ENCODE measurements around the gene NEMP1. TPM values are rescaled to one million over a fixed set of nuclear protein-coding genes. Genes with fewer than 3 reads are reported as not detected.

The NEMP1 gene
- total and polyA plus RNA-seq, 2 of the 13 experiments (the other 11 are each of a cell fraction or from before 2014, with no cell fraction given) = 11.4 to 12.9 TPM

DNA sequence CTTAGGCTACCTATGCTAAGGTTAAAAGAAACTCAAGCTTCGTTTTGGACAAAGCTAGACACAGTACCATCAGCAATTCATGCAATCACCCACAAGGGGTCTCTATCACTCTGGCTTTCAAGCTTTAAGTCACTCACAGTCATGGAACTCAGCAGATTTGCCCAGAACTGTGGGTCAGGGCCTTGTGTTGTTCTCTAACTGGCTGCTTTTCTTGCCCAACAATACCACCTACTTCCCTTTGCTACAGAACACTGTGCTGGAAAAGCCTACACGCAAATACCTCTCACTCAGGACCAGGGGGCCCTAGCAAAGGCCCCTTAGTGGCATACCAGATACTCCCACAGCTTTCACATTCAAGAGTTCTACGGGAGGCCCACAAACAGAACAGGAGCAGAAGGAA lies 9.1 kb downstream of the NEMP1 start (continued):
- TF ChIP-seq YEATS2 (CRISPR knock-in tag; IDR thresholded peaks at IDR 0.05; ENCODE audit: borderline replicate concordance) (peak; percentile 33; the same call in 1 of the 2 replicates), TRIM24 (CRISPR knock-in tag; IDR thresholded peaks at IDR 0.05) (no peak), HCFC1 (IDR thresholded peaks at IDR 0.05; ENCODE audit: low read depth, low read length) (no peak), ZMYM4 (CRISPR knock-in tag; IDR thresholded peaks at IDR 0.05) (no peak), ZNF205 (CRISPR knock-in tag; IDR thresholded peaks at IDR 0.05) (no peak), JDP2 (CRISPR knock-in tag; IDR thresholded peaks at IDR 0.05; ENCODE audit: borderline replicate concordance) (no peak), ZSCAN20 (CRISPR knock-in tag; IDR thresholded peaks at IDR 0.05; ENCODE audit: borderline replicate concordance) (no peak), ZFAT (CRISPR knock-in tag; conservative IDR thresholded peaks at IDR 0.05) (no peak), ZNF230 (CRISPR knock-in tag; IDR thresholded peaks at IDR 0.05) (no peak), ZNF550 (CRISPR knock-in tag; IDR thresholded peaks at IDR 0.05; ENCODE audit: borderline replicate concordance) (no peak), ERF (CRISPR knock-in tag; IDR thresholded peaks at IDR 0.05) (peak; percentile 74), STAG1 (CRISPR knock-in tag; IDR thresholded peaks at IDR 0.05) (peak; percentile 97), ZNF496 (CRISPR knock-in tag; IDR thresholded peaks at IDR 0.05; ENCODE audit: insufficient replicate concordance) (no peak), POLR2G (IDR thresholded peaks at IDR 0.05; ENCODE audit: low read depth, low read length) (no peak), ZNF121 (CRISPR knock-in tag; IDR thresholded peaks at IDR 0.05) (no peak), CHD2 (IDR thresholded peaks at IDR 0.05; ENCODE audit: low read depth, low read length) (no peak), SAFB2 (CRISPR knock-in tag; IDR thresholded peaks at IDR 0.05; ENCODE audit: borderline replicate concordance, low read depth) (no peak), ZNF83 (CRISPR knock-in tag; IDR thresholded peaks at IDR 0.05; ENCODE audit: borderline replicate concordance) (no peak), NPAS2 (CRISPR knock-in tag; IDR thresholded peaks at IDR 0.05; ENCODE audit: borderline replicate concordance) (no peak), ZNF124 (CRISPR knock-in tag; IDR thresholded peaks at IDR 0.05) (0 out of 2 replicates have a peak, but pooled peaks have one; percentile 34), CAMTA2 (CRISPR knock-in tag; IDR thresholded peaks at IDR 0.05; ENCODE audit: borderline replicate concordance) (no peak), SP5 (CRISPR knock-in tag; IDR thresholded peaks at IDR 0.05; ENCODE audit: borderline replicate concordance, low read depth) (no peak), ZMYM3 (CRISPR knock-in tag; IDR thresholded peaks at IDR 0.05) (no peak), HOXA5 (CRISPR knock-in tag; IDR thresholded peaks at IDR 0.05) (no peak), ZNF432 (CRISPR knock-in tag; IDR thresholded peaks at IDR 0.05; ENCODE audit: borderline replicate concordance) (no peak), RAD21 (CRISPR knock-in tag; IDR thresholded peaks at IDR 0.05) (peak; percentile 94), FOXM1 (CRISPR knock-in tag; IDR thresholded peaks at IDR 0.05) (no peak), NR3C1 (CRISPR knock-in tag; IDR thresholded peaks at IDR 0.05) (no peak), KAT7 (CRISPR knock-in tag; IDR thresholded peaks at IDR 0.05; ENCODE audit: borderline replicate concordance) (no peak), ZNF614 (CRISPR knock-in tag; IDR thresholded peaks at IDR 0.05; ENCODE audit: borderline replicate concordance) (0 out of 2 replicates have a peak, but pooled peaks have one; percentile 39), ZNF383 (CRISPR knock-in tag; IDR thresholded peaks at IDR 0.05; ENCODE audit: borderline replicate concordance) (no peak)
- TF ChIP-seq, protein P1, sequence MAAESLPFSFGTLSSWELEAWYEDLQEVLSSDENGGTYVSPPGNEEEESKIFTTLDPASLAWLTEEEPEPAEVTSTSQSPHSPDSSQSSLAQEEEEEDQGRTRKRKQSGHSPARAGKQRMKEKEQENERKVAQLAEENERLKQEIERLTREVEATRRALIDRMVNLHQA (CRISPR knock-in tag; IDR thresholded peaks at IDR 0.05) = no peak
- TF ChIP-seq, protein P2, sequence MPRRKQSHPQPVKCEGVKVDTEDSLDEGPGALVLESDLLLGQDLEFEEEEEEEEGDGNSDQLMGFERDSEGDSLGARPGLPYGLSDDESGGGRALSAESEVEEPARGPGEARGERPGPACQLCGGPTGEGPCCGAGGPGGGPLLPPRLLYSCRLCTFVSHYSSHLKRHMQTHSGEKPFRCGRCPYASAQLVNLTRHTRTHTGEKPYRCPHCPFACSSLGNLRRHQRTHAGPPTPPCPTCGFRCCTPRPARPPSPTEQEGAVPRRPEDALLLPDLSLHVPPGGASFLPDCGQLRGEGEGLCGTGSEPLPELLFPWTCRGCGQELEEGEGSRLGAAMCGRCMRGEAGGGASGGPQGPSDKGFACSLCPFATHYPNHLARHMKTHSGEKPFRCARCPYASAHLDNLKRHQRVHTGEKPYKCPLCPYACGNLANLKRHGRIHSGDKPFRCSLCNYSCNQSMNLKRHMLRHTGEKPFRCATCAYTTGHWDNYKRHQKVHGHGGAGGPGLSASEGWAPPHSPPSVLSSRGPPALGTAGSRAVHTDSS (CRISPR knock-in tag; conservative IDR thresholded peaks at IDR 0.05) = no peak

Data from HepG2 (cell line).